Lower leg skin (tissue), 3 donors: ENCODE data around the gene NLRP3.

Experiments used
- POLR2A ChIP-seq, 2 donors: fragments of 450-650 bp; IDR thresholded peaks; one replicate each; pipeline ENCODE4 v1.6.1; 2016 to 2017; ENCODE audit warnings: antibody characterized with exemption in 2 of 2, mild to moderate bottlenecking in 1 of 2, moderate library complexity in 1 of 2
- TF ChIP-seq, protein P1 (sequence below), 3 donors: fragments of 450-650 bp; IDR thresholded peaks; one replicate each; pipeline ENCODE4 v1.5.1; 2016; ENCODE audit warnings: antibody characterized with exemption in 3 of 3, mild to moderate bottlenecking in 3 of 3, moderate library complexity in 2 of 3

DNA sequence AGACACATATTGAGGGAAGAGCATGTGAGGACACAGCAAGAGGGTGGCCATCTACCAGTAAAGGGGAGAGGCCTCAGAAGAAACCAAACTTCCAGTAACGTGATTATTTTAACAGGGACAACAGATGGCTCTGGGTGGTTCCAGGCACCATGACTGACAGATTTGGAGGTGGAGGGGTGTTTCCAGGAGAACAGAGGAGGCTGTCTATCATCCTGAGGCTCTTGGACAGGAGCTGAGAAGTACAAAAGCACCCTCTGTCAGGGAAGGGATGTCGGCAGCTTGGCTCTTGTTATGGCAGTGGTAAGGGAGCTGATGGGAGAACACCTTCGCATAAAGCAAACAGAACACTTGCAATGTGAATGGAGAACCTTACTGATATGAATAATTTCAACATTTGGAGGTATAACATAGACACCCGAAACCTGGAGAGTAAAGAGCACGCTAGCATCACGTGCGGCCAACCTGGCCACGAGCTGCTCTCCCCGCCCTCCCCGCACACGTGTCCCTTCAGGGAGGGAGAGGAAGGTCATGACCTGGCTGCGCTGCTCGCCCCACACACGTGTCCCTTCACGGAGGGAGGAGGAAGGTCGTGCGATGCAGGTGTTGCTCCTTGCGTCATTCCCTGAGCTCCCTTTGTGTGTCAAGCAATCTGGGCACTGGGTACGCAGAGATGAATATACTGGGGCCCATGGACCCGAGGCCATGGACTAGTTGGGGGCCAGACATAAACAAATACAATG is 37.5 kb upstream of the NLRP3 start:
- no peak for TF ChIP-seq POLR2A (IDR thresholded peaks at IDR 0.05)
- TF ChIP-seq, protein P1, sequence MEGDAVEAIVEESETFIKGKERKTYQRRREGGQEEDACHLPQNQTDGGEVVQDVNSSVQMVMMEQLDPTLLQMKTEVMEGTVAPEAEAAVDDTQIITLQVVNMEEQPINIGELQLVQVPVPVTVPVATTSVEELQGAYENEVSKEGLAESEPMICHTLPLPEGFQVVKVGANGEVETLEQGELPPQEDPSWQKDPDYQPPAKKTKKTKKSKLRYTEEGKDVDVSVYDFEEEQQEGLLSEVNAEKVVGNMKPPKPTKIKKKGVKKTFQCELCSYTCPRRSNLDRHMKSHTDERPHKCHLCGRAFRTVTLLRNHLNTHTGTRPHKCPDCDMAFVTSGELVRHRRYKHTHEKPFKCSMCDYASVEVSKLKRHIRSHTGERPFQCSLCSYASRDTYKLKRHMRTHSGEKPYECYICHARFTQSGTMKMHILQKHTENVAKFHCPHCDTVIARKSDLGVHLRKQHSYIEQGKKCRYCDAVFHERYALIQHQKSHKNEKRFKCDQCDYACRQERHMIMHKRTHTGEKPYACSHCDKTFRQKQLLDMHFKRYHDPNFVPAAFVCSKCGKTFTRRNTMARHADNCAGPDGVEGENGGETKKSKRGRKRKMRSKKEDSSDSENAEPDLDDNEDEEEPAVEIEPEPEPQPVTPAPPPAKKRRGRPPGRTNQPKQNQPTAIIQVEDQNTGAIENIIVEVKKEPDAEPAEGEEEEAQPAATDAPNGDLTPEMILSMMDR (IDR thresholded peaks at IDR 0.05) = no peak
